NCI-H1417 treated with DMSO at 0.1 percent for 48 hours (cell line): ENCODE results near the gene NRDC.

Experiments
- DNase-seq: peaks from one replicate; lab custom pipeline; 2025; lab: John Stamatoyannopoulos, UW

The NRDC gene

GRCh38 chr1:51758310-51758709, 120.2 kb downstream of the NRDC start:
- DNase-seq: no peak

- DNase-seq: no peak
These were observed 122.2 kb downstream of the NRDC start for GRCh38 chr1:51756290-51756689.

- no peak for DNase-seq
These were observed 123.1 kb downstream of the NRDC start for GRCh38 chr1:51755437-51755836.

GRCh38 chr1:51754666-51755065, 123.9 kb downstream of the NRDC start:
- DNase-seq: no peak

GRCh38 chr1:51753969-51754368, 124.6 kb downstream of the NRDC start:
- no peak for DNase-seq

- no peak for DNase-seq
These were observed 126.2 kb downstream of the NRDC start for GRCh38 chr1:51752073-51752948.

- no peak for DNase-seq
These were observed 127.8 kb downstream of the NRDC start for GRCh38 chr1:51750729-51751128.

GRCh38 chr1:51750218-51750617, 128.3 kb downstream of the NRDC start:
- DNase-seq: no peak

- no peak for DNase-seq
These were observed 129.4 kb downstream of the NRDC start for GRCh38 chr1:51749151-51749550.

- DNase-seq: no peak
These were observed 133.3 kb downstream of the NRDC start for GRCh38 chr1:51745304-51745570.

GRCh38 chr1:51744506-51745303, 133.8 kb downstream of the NRDC start:
- DNase-seq: no peak

- DNase-seq: no peak
These were observed 137.3 kb downstream of the NRDC start for GRCh38 chr1:51741121-51741681.

- DNase-seq: no peak
These were observed 137.9 kb downstream of the NRDC start for GRCh38 chr1:51740652-51741051.
